ENCODE measurements around the gene ZNF226. TPM values are rescaled to one million over a fixed set of nuclear protein-coding genes. Genes with fewer than 3 reads are reported as not detected.

Gene ZNF226
- total and polyA plus RNA-seq, 8 donors: 4.8 to 12.8 (median 6.2) TPM

Other genes starting within 250 kb of the ZNF226 start
- gene ZNF45, start 229.8 kb upstream of the ZNF226 start, total RNA-seq: 1 to 10 TPM; 2.7 to 8.7 (median 4.4) TPM
- gene ZNF45, start 229.8 kb upstream of the ZNF226 start, polyA plus RNA-seq: 1 to 10 TPM; 2.3 to 5.1 TPM
- 1 to 10 TPM in 5 of 6 donors, under 1 TPM in 1; 0.98 to 3.9 (median 1.5) TPM for gene ZNF221, start 213.9 kb upstream of the ZNF226 start, total RNA-seq
- gene ZNF221, start 213.9 kb upstream of the ZNF226 start, polyA plus RNA-seq: 1 to 10 TPM in 1 of 2 donors, under 1 TPM in 1; 0.65 to 1.3 TPM
- 1 to 10 TPM; 1.2 to 5.2 (median 2.9) TPM for gene ZNF155, start 180.9 kb upstream of the ZNF226 start, total RNA-seq
- gene ZNF155, start 180.9 kb upstream of the ZNF226 start, polyA plus RNA-seq: 1 to 10 TPM; 2.9 to 7.3 TPM
- 1 to 10 TPM in 5 of 6 donors, under 1 TPM in 1; 0.79 to 2.9 (median 2.0) TPM for gene ZNF230, start 162.1 kb upstream of the ZNF226 start, total RNA-seq
- gene ZNF230, start 162.1 kb upstream of the ZNF226 start, polyA plus RNA-seq: 1 to 10 TPM in 1 of 2 donors, under 1 TPM in 1; 0.84 to 1.9 TPM
- gene ZNF222, start 139.7 kb upstream of the ZNF226 start, total RNA-seq: 1 to 10 TPM; 1.2 to 1.7 (median 1.5) TPM
- gene ZNF222, start 139.7 kb upstream of the ZNF226 start, polyA plus RNA-seq: 1 to 10 TPM; 1.3 to 3.6 TPM
- gene ZNF223, start 113.1 kb upstream of the ZNF226 start, total RNA-seq: 1 to 10 TPM in 5 of 6 donors, under 1 TPM in 1; 0.95 to 4.7 (median 1.7) TPM
- 1 to 10 TPM; 2.5 to 4.4 TPM for gene ZNF223, start 113.1 kb upstream of the ZNF226 start, polyA plus RNA-seq
- gene ZNF284, start 92.9 kb upstream of the ZNF226 start, total RNA-seq: 1 to 10 TPM in 1 of 6 donors, under 1 TPM in 5; 0.42 to 1.9 (median 0.85) TPM
- under 1 TPM; 0.53 to 0.92 TPM for gene ZNF284, start 92.9 kb upstream of the ZNF226 start, polyA plus RNA-seq
- gene ZNF224, start 70.7 kb upstream of the ZNF226 start, total RNA-seq: 10 to 100 TPM in 4 of 6 donors, 1 to 10 TPM in 2; 5.4 to 16.4 (median 10.2) TPM
- gene ZNF224, start 70.7 kb upstream of the ZNF226 start, polyA plus RNA-seq: 10 to 100 TPM; 11.9 to 22.6 TPM
- gene ZNF225, start 51.7 kb upstream of the ZNF226 start, total RNA-seq: 1 to 10 TPM; 1.5 to 3.9 (median 1.8) TPM
- gene ZNF225, start 51.7 kb upstream of the ZNF226 start, polyA plus RNA-seq: 1 to 10 TPM; 1.0 to 1.8 TPM
- gene ZNF234, start 23.5 kb upstream of the ZNF226 start, total RNA-seq: 1 to 10 TPM; 2.0 to 7.2 (median 4.1) TPM
- gene ZNF234, start 23.5 kb upstream of the ZNF226 start, polyA plus RNA-seq: 1 to 10 TPM; 2.2 to 2.9 TPM
- 1 to 10 TPM; 6.3 to 9.7 (median 8.6) TPM for gene ZNF227, start 47.4 kb downstream of the ZNF226 start, total RNA-seq
- 1 to 10 TPM; 2.9 to 4.2 TPM for gene ZNF227, start 47.4 kb downstream of the ZNF226 start, polyA plus RNA-seq
- under 1 TPM; 0.20 to 0.75 (median 0.30) TPM for gene ZNF233, start 94.8 kb downstream of the ZNF226 start, total RNA-seq
- under 1 TPM; 0.30 to 0.49 TPM for gene ZNF233, start 94.8 kb downstream of the ZNF226 start, polyA plus RNA-seq
- gene ZNF235, start 139.9 kb downstream of the ZNF226 start, total RNA-seq: 1 to 10 TPM in 5 of 6 donors, under 1 TPM in 1; 0.82 to 3.7 (median 1.5) TPM
- gene ZNF235, start 139.9 kb downstream of the ZNF226 start, polyA plus RNA-seq: 1 to 10 TPM; 1.5 to 1.9 TPM
- gene ZNF112, start 191.6 kb downstream of the ZNF226 start, total RNA-seq: 1 to 10 TPM; 1.6 to 4.4 (median 2.5) TPM
- 1 to 10 TPM in 1 of 2 donors, under 1 TPM in 1; 0.99 to 2.8 TPM for gene ZNF112, start 191.6 kb downstream of the ZNF226 start, polyA plus RNA-seq
- gene ZNF285, start 236.5 kb downstream of the ZNF226 start, total RNA-seq: 1 to 10 TPM in 4 of 6 donors, under 1 TPM in 2; 0.67 to 3.2 (median 1.2) TPM
- 1 to 10 TPM in 1 of 2 donors, under 1 TPM in 1; 0.80 to 1.9 TPM for gene ZNF285, start 236.5 kb downstream of the ZNF226 start, polyA plus RNA-seq